ENCODE data around the gene FASN. TPM values are rescaled to one million over a fixed set of nuclear protein-coding genes. Genes with fewer than 3 reads are reported as not detected.

The FASN gene
- polyA plus RNA-seq, 1 experiment, result 11.3 TPM

DNA sequence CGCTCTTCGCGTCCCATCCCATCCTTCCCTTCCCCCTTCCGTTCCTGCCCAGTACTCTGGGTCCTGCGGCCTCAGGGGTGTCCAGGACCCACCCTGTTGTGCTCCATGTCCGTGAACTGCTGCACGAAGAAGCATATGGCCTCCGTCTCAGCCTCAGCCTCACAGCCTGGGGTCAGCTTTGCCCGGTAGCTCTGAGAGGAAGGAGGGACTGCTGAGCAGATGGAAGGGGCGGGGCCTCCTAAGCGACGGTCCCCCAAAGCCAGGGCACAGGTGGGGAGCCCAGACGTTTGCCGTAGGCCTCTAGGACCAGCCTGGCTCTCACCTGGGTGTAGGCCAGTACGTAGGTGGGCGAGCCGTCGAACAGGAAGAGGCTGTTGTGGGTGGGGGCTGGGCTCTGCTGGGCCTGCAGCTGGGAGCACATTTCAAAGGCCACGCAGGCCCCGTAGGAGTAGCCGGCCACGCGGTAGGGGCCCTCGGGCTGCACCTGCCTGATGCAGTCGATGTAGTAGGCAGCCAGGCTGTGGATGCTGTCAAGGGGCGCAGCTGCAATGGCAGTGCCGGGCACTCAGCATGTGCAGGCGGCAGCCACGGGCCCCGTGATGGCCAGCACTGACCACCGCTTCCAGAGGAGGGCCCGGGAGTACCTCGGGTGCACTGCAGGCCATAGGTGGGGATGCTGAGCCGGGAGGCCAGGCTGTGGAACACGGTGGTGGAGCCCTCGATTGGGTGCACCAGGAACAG, 17.8 kb downstream of the FASN start:
- Histone ChIP-seq H3K36me3 (ENCODE audit: control insufficient read depth, insufficient read depth, low read length) (peaks cover 52% of the 10 kb centered on the region), H3K4me3 (ENCODE audit: low read depth, low read length) (no peak overlapping the region), H3K27me3 (ENCODE audit: control insufficient read depth, insufficient read depth, low read length) (no peaks in the 10 kb centered on the region)
- ChIA-PET CTCF (interaction anchor here (1.2 kb wide), 1 partner anchor 74 kb away, joined by 4 read pairs; no protein-coding TSS in a partner anchor), POLR2A (no interaction called here)
- DNase-seq (ENCODE audit: low read depth), result no peak
- TF ChIP-seq, protein P1, sequence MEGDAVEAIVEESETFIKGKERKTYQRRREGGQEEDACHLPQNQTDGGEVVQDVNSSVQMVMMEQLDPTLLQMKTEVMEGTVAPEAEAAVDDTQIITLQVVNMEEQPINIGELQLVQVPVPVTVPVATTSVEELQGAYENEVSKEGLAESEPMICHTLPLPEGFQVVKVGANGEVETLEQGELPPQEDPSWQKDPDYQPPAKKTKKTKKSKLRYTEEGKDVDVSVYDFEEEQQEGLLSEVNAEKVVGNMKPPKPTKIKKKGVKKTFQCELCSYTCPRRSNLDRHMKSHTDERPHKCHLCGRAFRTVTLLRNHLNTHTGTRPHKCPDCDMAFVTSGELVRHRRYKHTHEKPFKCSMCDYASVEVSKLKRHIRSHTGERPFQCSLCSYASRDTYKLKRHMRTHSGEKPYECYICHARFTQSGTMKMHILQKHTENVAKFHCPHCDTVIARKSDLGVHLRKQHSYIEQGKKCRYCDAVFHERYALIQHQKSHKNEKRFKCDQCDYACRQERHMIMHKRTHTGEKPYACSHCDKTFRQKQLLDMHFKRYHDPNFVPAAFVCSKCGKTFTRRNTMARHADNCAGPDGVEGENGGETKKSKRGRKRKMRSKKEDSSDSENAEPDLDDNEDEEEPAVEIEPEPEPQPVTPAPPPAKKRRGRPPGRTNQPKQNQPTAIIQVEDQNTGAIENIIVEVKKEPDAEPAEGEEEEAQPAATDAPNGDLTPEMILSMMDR (IDR thresholded peaks at IDR 0.05; ENCODE audit: insufficient read depth, low read depth, low read length), result no peak

DNA sequence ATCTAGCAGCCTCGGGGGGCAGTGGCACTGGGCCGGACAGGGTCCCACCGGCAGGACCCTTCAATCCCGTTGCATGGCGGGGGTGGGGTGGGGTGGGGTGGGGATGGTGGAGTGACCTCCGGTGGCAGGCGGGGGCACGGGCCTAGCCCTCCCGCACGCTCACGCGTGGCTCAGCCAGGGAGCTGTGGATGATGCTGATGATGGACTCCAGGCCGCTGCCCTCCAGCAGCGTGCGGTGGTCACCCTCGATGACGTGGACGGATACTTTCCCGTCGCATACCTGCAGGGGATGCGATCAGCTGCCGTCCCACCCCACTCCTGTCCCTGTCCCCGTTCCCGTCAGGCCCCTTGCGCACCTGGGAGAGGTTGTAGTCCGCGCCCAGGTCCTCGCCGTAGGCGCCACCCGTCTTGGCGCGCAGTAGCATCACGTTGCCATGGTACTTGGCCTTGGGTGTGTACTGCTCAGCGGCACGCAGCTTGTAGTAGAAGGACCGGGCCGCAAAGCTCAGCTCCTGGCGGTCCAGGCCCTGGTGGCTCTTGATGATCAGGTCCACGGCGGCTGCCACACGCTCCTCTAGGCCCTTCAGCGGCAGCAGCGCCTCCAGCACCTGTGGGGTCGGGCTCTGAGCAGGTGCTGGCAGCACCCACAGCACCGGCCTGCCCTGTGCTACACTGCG, 18.9 kb downstream of the FASN start:
- Histone ChIP-seq H3K36me3 (ENCODE audit: control insufficient read depth, insufficient read depth, low read length) (peaks cover 48% of the 10 kb centered on the region), H3K27me3 (ENCODE audit: control insufficient read depth, insufficient read depth, low read length) (no peaks in the 10 kb centered on the region), H3K4me3 (ENCODE audit: low read depth, low read length) (no peak overlapping the region)
- TF ChIP-seq, protein P1 (IDR thresholded peaks at IDR 0.05; ENCODE audit: insufficient read depth, low read depth, low read length), result no peak
- no peak for DNase-seq (ENCODE audit: low read depth)
- POLR2A ChIA-PET, result no interaction called here
- CTCF ChIA-PET, result no interaction called here

DNA sequence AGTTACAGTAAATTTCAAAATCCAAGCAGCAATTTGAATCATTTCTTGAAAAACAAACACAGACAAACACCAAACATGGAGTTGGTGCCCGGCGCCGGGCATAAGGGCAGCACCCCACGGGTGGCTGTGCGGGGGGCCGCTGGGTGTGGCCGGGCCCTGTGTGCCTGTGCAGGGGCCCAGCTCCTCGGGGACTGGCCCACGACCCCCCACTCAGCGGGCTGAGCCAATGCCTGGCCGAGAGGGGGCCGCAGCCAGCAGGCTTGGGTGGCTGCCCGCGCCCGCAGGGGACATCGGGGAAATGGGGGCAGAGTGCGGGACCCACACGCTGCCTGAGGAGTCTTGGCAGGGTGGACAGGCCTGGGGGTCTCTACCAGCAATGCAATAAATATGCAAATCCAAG, 19.6 kb downstream of the FASN start:
- H3K4me3 ChIP-seq (ENCODE audit: low read depth, low read length), result no peak overlapping the region
- POLR2A ChIA-PET, result no interaction called here
- CTCF ChIA-PET, result interaction anchor here (1.0 kb wide), 1 partner anchor 119 kb away, joined by 3 read pairs; no protein-coding TSS in a partner anchor

DNA sequence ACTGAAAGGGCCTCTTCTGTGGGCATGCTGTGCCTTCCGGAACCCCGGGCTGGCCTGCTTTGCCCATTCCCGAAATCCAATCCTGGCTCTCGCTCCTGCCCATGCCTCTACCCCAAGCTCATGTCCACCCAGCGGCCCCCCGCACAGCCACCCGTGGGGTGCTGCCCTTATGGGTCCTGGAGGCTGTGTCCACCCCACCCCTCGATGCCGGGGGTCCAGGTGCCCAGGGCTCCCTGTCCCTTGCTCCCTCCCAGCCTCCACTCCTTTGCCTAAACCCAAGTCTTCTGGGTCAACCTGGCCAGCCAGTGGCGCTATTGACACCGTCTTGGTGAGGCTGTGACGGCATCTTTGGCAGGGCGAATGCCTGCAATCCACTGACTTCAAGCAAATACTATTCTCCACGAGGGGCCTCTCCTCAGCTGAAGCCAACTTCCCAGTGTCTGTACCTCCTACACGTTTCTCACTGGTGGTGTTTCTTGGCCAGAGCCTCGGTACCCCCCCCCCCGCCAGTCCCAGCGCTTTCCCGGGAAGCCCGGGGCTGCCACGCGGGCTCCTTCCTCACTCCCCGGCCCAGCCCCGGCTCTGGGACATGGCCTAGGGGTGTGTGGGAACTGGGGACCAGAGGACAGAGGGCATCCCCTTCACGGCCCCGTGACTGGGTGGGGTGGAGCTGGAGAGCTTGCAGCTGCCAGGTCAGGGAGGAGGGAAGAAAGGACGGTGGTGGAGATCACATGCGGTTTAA, 20.2 kb downstream of the FASN start:
- DNase-seq (ENCODE audit: low read depth), result no peak
- no peak overlapping the region for H3K4me3 ChIP-seq (ENCODE audit: low read depth, low read length)
- ChIA-PET CTCF (interaction anchor here (1.0 kb wide), 1 partner anchor 118 kb away, joined by 3 read pairs; no protein-coding TSS in a partner anchor), POLR2A (interaction anchor here (0.5 kb wide), 1 partner anchor 25 kb away, joined by 4 read pairs; no protein-coding TSS in a partner anchor)
- TF ChIP-seq, protein P1 (IDR thresholded peaks at IDR 0.05; ENCODE audit: insufficient read depth, low read depth, low read length), result no peak
- no peaks in the 10 kb centered on the region for H3K27me3 ChIP-seq (ENCODE audit: control insufficient read depth, insufficient read depth, low read length)
- H3K36me3 ChIP-seq (ENCODE audit: control insufficient read depth, insufficient read depth, low read length), result peaks cover 36% of the 10 kb centered on the region

More for the DNA sequence above, 19.6 kb downstream of the FASN start:
- TF ChIP-seq, protein P1 (IDR thresholded peaks at IDR 0.05; ENCODE audit: insufficient read depth, low read depth, low read length), result no peak
- H3K27me3 ChIP-seq (ENCODE audit: control insufficient read depth, insufficient read depth, low read length), result no peaks in the 10 kb centered on the region
- H3K36me3 ChIP-seq (ENCODE audit: control insufficient read depth, insufficient read depth, low read length), result peaks cover 43% of the 10 kb centered on the region
- no peak for DNase-seq (ENCODE audit: low read depth)
